C4-2B (cell line): ENCODE measurements around the gene OGFOD1.

Experiments
- H3K27ac ChIP-seq: fragments of 450-650 bp; 2 replicates; pipeline ENCODE4 v1.5.1; 2017
- ZFX ChIP-seq: fragments of 450-650 bp; IDR thresholded peaks from 2 replicates; pipeline ENCODE4 v1.6.1; 2017
- TF ChIP-seq, protein P1 (sequence below): fragments of 450-650 bp; conservative IDR thresholded peaks from 2 replicates; pipeline ENCODE4 v1.5.1; 2017; ENCODE audit warnings: mild to moderate bottlenecking

OGFOD1 gene

DNA sequence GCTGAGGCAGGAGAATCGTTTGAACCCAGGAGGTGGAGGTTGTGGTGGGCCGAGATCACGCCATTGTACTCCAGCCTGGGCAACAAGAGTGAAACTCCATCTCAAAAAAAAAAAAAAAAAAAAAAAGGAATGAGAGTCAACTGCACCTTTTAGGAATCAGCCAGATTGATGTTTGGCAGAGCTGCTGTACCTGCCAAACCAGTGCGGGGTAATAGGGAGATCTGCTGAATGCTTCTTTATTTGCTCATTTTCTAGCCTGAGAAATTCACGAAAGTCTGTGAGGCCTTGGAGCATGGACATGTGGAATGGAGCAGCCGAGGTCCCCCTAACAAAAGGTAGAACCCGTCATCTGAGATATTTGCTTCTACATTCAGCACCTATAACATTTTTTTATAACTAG lies 18.4 kb downstream of the OGFOD1 start:
- no peak overlapping the region for H3K27ac ChIP-seq
- TF ChIP-seq, protein P1, sequence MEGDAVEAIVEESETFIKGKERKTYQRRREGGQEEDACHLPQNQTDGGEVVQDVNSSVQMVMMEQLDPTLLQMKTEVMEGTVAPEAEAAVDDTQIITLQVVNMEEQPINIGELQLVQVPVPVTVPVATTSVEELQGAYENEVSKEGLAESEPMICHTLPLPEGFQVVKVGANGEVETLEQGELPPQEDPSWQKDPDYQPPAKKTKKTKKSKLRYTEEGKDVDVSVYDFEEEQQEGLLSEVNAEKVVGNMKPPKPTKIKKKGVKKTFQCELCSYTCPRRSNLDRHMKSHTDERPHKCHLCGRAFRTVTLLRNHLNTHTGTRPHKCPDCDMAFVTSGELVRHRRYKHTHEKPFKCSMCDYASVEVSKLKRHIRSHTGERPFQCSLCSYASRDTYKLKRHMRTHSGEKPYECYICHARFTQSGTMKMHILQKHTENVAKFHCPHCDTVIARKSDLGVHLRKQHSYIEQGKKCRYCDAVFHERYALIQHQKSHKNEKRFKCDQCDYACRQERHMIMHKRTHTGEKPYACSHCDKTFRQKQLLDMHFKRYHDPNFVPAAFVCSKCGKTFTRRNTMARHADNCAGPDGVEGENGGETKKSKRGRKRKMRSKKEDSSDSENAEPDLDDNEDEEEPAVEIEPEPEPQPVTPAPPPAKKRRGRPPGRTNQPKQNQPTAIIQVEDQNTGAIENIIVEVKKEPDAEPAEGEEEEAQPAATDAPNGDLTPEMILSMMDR, result no peak
- no peak for TF ChIP-seq ZFX

DNA sequence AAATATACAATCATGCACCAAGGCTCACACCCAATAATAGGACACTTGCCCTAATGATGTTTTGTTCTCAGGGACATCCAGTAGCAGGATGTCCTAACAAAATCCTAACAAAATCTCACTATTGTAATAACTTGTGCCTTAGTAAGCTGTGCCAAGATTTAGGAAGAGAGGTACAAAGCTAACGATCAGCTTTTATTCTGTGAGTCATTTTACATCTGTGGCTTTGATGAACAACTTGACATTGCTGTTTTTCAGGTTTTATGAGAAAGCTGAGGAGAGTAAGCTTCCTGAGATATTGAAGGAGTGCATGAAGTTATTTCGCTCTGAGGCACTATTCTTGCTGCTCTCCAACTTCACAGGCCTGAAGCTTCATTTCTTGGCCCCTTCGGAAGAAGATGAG lies 18.9 kb downstream of the OGFOD1 start:
- no peak overlapping the region for H3K27ac ChIP-seq
- TF ChIP-seq ZFX, result no peak
- TF ChIP-seq, protein P1, result no peak

DNA sequence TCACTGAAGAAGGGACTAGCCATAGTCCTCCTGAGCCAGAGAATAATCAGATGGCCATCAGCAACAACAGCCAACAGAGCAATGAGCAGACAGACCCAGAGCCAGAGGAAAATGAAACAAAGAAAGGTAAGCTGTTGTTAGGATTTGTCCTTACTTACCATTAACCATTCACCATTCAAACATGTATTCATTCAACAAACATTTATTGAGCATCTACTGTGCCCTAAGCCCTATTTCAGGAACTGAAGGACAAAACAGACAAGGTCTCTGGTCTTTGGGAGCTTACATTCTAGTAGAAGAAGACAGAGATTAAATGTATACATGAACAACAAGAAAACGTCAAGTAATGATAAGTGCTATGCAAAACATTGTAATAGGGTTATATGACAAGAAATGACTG lies 19.3 kb downstream of the OGFOD1 start:
- no peak overlapping the region for H3K27ac ChIP-seq

DNA sequence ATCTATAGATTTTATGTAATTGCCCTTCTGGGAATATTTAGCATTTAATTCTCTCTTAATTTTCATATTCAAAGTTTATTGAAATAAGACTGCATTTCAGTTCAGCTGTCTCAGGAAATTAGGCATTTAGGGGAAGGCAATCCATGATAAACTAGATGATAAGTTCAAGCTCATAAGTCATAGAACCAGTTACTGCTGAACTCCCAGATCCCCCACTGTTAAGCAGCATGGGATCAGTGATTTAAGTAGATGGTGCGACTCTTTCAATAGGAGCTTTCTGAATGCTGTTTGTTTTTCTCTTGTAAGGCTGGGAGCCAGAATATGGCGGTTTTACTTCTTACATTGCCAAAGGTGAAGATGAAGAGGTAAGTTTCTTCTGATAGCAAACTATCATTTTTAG lies 23.8 kb downstream of the OGFOD1 start:
- H3K27ac ChIP-seq, result no peak overlapping the region
- TF ChIP-seq ZFX, result no peak
- TF ChIP-seq, protein P1, result no peak

More for the DNA sequence above, 19.3 kb downstream of the OGFOD1 start:
- no peak for TF ChIP-seq ZFX
- TF ChIP-seq, protein P1, result no peak

DNA sequence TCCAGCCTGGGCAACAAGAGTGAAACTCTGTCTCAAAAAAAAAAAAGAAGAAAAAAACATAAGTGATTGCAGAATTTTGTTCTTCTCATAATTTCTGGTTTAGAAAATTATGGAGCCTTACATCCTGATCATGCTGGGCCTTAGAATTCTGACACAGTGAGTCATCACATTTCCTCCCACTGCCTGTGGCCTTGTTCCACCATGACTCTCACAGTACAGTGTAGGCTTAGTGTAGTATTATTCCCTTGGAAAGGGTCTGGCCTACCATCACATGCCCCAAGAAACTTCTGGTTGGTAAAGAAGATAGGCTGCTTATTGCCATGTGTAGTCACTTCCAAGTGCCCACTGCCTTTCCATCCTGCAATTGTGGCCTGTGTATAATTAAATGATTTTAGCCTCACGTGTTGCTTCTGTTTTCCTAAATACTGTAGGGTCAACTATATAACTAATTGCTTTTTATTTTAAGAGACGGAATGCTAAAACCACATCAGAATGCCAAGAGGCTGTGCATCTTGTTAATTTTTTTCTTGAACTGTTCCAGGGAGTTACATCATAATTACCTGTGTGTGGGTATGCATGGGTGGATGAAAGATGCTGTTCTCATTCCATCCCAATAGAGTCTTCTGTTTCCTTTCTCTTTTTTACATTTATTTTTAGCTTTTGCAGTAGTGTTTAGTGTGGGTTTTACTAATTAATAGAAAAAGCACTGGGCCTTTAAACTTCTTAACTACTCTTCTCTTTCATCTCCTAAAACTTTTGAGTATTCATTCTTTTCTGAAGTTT lies 25.9 kb downstream of the OGFOD1 start:
- TF ChIP-seq, protein P1, result no peak
- no peak for TF ChIP-seq ZFX
- H3K27ac ChIP-seq, result no peak overlapping the region

DNA sequence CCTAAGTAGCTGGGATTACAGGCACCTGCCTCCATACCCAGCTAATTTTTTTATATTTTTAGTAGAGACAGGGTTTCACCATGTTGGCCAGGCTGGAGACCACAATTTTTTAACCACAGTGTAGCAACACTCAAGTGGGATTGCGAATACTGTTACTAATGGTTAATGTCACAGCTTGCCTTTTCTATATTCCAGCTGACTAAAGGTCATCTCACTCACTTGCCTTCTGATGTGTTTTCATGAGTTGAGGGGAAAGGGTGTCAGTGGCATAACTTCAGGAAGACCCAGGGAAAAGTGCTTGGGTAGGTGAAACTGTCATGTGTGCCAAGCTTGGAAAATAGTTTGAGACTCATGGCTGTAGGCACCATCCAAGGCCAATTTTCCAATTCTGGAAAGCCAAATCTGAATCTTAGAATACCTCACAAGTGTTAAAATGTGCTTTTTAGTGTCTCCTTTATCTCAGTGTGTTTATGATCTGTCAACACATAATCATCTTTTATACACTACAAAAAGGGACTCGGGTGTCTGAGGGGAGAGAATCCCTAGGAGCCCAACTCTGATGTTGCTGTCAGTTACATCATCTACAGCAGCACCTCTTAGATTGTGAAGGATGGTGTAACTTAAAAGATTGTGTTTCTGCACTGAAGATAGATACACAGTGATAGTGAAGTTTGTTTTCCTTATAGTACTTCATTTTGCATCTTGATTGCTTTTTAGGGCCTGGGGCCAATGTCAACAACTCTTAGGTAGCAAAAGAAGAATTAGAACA lies 27.1 kb downstream of the OGFOD1 start:
- TF ChIP-seq, protein P1, result no peak
- TF ChIP-seq ZFX, result no peak
- no peak overlapping the region for H3K27ac ChIP-seq

DNA sequence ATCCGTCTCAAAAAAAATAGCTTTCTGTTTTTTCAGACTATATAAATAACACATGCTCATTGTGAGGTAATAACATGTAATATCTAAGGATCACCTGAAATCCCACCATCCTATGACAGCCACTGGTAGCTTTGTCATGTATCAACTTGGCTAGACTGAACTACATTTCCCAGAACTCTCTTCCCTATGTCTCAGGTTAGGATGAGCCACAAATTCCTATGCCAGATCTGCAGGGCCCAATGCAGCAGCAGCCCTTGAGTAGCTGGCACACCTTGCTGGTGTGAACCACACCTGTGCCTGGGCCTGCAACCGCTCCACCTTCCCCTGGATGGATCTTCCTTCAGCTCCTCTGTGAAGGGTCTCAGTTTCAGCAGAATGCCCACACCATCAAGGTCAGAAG lies 28.1 kb downstream of the OGFOD1 start:
- TF ChIP-seq, protein P1, result no peak
- TF ChIP-seq ZFX, result no peak

More for the DNA sequence above, 28.1 kb downstream of the OGFOD1 start:
- no peak overlapping the region for H3K27ac ChIP-seq
